Stimulated activated CD8-positive, alpha-beta memory T cell treated with anti-CD3 and anti-CD28 coated beads, Interleukin-4, amount 100 ng/mL, for 1 hour (primary cell): ENCODE data around the gene ASCL3.
"Not testable (repeated sequence)": the region's sequence is repeated elsewhere in the genome, so short reads cannot be mapped to it uniquely, and the experiment has no call there.

Source experiments
- DNase-seq, 2 donors: peaks; one replicate each; pipeline ENCODE4 v3.0.0-alpha.2; 2020; ENCODE audit warnings: low read depth in 2 of 2, low spot score in 1 of 2

ASCL3 gene

GRCh38 chr11:8947230-8947943, 4.6 kb upstream of the ASCL3 start:
- no peak for DNase-seq

- DNase-seq, result no peak
Measured at GRCh38 chr11:8941341-8942103, 1.3 kb downstream of the ASCL3 start.

- no peak for DNase-seq
Measured at GRCh38 chr11:8937659-8938058, 5.2 kb downstream of the ASCL3 start.

GRCh38 chr11:8937159-8937558, 5.7 kb downstream of the ASCL3 start:
- no peak for DNase-seq

GRCh38 chr11:8935789-8936188, 7.0 kb downstream of the ASCL3 start:
- not testable (repeated sequence) for DNase-seq

- no peak for DNase-seq
Measured at GRCh38 chr11:8934742-8935488, 7.9 kb downstream of the ASCL3 start.

GRCh38 chr11:8933931-8934330, 8.9 kb downstream of the ASCL3 start:
- DNase-seq, result no peak

GRCh38 chr11:8932564-8933180, 10.1 kb downstream of the ASCL3 start, which contains the start of gene C11orf16:
TSS of gene C11orf16 (minus strand) at chr11:8932947. CDS start at chr11:8932308, 639 bp downstream.
- DNase-seq, result no peak

- DNase-seq, result no peak
Measured at GRCh38 chr11:8930456-8931175, 12.2 kb downstream of the ASCL3 start.

GRCh38 chr11:8928981-8929615, 13.7 kb downstream of the ASCL3 start:
- DNase-seq, result no peak

- no peak for DNase-seq
Measured at GRCh38 chr11:8928205-8928604, 14.6 kb downstream of the ASCL3 start.

- DNase-seq, result no peak
Measured at GRCh38 chr11:8927233-8927632, 15.6 kb downstream of the ASCL3 start.

GRCh38 chr11:8926236-8926635, 16.6 kb downstream of the ASCL3 start:
- DNase-seq, result no peak

- DNase-seq, result no peak
Measured at GRCh38 chr11:8925711-8926110, 17.1 kb downstream of the ASCL3 start.

GRCh38 chr11:8922691-8923090, 20.1 kb downstream of the ASCL3 start:
- DNase-seq, result no peak

GRCh38 chr11:8917157-8917825, 25.5 kb downstream of the ASCL3 start:
- no peak for DNase-seq

GRCh38 chr11:8914661-8915018, 28.2 kb downstream of the ASCL3 start:
- no peak for DNase-seq

- DNase-seq, result no peak
Measured at GRCh38 chr11:8913961-8914660, 28.7 kb downstream of the ASCL3 start.
